Occipital lobe (tissue), 2 donors: ENCODE data around the gene CFAP74. TPM values are rescaled to one million over a fixed set of nuclear protein-coding genes. Genes with fewer than 3 reads are reported as not detected.

Experiments used
- DNase-seq: peaks from one replicate; lab custom pipeline; 2025; lab: John Stamatoyannopoulos, UW
- total RNA-seq: library from RNA; depleted of rRNA; stranded (reverse); fragments of >200 nt; gene quantifications from one replicate; pipeline ENCODE4 v1.2.3, GENCODE V29; 2014

The CFAP74 gene
- total RNA-seq, 1 donor from 2014 or later: 0.47 TPM

GRCh38 chr1:1915911-1916840, 87.4 kb downstream of the CFAP74 start:
- no peak for DNase-seq

GRCh38 chr1:1914971-1915692, 88.5 kb downstream of the CFAP74 start, which contains the start of gene CALML6:
Gene CALML6 (plus strand): TSS chr1:1915260. CDS start chr1:1915281, 21 bp downstream.
- DNase-seq: no peak

GRCh38 chr1:1914101-1914970, 89.2 kb downstream of the CFAP74 start:
- DNase-seq: no peak

GRCh38 chr1:1911350-1912041, 92.1 kb downstream of the CFAP74 start:
- no peak for DNase-seq

DNA sequence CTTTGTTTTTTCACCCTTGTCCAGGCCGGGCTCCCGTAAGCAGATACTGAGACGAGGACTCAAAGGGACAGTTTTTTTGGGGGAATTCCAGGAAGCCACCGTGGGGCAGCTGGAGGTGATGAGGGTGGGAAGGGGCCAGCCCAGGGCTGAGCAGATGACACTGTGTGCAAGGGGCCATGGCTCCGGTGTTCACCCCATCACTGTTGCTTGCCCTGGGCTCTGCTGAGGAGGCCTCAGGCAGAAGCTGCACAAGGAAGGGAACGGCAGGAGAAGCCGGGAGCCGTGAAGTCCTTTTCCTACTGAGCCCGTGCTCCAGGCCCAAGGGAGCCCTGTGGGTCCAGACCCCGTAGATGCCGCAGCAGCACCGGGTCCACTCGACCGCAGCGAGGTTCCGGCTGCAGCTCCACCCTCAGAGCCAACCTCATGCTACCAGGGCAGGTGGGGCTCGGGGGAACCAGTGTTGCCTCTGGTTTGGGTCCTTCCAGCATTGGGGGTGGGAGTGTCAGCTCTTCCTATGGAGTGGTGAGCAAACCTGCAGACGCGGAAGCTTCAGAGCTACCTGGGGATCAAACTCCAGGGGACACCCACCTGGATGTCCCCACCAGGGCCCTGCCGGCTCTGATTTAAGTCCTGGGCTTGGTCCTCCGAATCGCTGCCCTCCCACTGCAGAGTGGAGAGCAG, 92.8 kb downstream of the CFAP74 start:
- DNase-seq: no peak

DNA sequence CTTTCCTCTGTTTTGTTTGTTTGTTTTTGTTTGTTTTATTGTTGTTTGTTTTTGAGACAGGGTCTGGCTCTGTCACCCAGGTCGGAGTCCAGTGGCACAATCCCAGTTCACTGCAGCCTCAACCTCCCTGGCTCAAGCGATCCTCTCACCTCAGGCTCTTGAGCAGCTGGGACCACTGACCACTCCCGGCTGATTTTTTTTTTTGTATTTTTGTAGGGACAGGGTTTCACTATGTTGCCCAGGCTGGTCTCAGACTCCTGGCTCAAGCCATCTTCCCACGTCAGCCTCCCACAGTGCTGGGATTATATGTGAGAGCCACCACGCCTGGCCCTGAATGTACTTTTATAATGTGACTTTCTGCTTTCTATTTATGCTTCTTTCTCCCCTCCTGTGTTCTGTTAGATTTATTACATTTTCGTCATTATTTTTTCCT, 93.5 kb downstream of the CFAP74 start:
- DNase-seq: no peak

DNA sequence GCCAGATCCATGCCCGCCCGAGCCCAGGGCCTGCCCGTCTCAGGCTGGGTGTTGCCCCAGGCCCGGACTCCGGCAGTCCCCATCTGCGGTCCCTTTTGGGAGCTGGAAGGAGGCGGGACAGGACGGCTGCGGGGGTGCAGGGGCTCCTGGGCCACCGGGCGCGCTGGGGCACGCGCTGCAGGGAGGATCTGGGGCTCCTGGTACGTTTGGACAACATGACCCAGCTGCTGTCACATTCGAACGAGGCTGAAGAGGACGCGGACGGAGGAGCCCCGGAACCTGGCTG, 95.1 kb downstream of the CFAP74 start:
- DNase-seq: no peak

GRCh38 chr1:1907098-1907736, 96.4 kb downstream of the CFAP74 start:
- DNase-seq: no peak

GRCh38 chr1:1906185-1907097, 97.1 kb downstream of the CFAP74 start:
- DNase-seq: peak; percentile 55

DNA sequence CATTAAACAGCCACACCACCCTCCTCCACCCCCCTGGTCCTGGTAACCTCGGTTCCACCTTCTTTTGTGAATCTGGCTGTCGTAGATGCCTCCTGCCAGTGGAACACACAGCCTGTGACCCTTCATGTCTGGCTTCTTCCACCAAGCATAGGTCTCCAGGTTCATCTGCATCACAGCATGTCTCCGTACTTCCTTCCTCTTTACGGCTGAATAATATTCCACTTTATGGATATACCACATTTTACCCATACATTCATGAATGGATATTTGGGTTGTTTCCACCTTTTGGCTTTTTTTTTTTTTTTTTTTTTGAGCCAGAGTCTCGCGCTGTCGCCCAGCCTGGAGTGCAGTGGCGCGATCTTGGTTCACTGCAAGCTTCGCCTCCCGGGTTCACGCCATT, 100.4 kb downstream of the CFAP74 start:
- no peak for DNase-seq

DNA sequence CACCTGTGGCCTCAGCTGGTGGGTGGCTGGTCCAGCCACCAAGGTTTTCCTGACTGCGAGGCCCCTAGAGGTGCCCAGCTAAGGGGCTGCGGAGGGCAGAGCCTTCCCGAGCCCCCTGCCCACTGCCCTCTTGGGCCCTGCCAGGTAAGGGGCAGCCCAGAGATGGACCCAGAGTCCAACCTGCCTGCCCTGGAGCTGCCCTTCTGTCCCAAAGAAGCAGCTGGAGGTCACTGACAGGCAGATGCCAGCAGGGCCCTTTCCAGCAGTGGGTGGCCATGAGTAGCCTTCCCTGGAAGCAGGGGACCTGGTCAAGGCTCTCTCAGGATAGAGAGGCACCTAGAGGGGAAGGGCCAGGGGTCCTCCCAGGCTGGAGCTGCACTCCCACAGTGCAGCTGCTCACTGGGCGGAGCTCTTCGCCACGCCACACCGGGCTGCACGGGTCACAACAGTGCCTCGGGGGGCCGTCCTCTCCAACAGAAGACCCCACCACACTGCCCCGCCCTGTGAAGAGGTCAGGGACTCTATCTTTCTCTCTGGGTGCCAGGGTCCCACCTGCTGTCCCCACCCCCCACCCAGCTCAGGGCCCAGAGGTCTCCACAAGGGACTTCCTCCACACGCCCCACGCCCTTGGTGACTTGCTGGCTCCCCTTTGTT, 101.8 kb downstream of the CFAP74 start:
- DNase-seq: no peak

GRCh38 chr1:1900883-1901640, 102.5 kb downstream of the CFAP74 start:
- no peak for DNase-seq

DNA sequence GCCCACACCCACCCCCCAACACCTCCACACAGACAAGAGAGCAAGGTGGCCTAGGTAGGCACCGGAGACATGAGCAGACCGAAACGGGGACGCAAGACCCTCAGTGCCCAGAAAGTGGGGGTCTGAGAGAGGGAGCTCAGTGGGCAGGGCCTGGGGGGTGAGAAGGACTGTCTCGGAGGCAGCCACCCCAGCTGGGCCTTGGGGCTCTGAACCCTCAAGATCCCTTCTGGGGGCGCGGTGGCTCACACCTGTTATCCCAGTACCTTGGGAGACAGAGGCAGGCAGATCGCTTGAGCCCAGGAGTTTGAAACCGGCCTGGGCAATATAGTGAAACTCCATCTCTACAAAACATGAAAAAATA, 103.6 kb downstream of the CFAP74 start:
- DNase-seq: no peak

- no peak for DNase-seq
Measured at GRCh38 chr1:1899266-1899966, 104.2 kb downstream of the CFAP74 start.

- no peak for DNase-seq
Measured at GRCh38 chr1:1898246-1898933, 105.2 kb downstream of the CFAP74 start.
